SK-N-SH treated with all-trans-retinoic acid at 6 μM for 48 hours (cell line): ENCODE results near the gene PTPRD.

ENCODE experiments used
- BACH2 ChIP-seq: fragments of 250-450 bp; sonication (Bioruptor Pico); IDR thresholded peaks from 2 replicates; pipeline ENCODE4 v1.9.0; 2021; ENCODE audit warnings: mild to moderate bottlenecking, borderline replicate concordance
- CREB5 ChIP-seq: fragments of 250-450 bp; sonication (Bioruptor Pico); IDR thresholded peaks from 2 replicates; pipeline ENCODE4 v1.5.1; 2020; ENCODE audit warnings: low read depth, mild to moderate bottlenecking, moderate library complexity
- CSDC2 ChIP-seq: fragments of 250-450 bp; sonication (Bioruptor Pico); IDR thresholded peaks from 2 replicates; pipeline ENCODE4 v1.5.0; 2020; ENCODE audit warnings: mild to moderate bottlenecking, moderate library complexity
- ESRRG ChIP-seq: fragments of 250-450 bp; sonication (Bioruptor Pico); IDR thresholded peaks from 2 replicates; pipeline ENCODE4 v1.6.1; 2021; ENCODE audit warnings: mild to moderate bottlenecking
- OSR1 ChIP-seq: fragments of 250-450 bp; sonication (Bioruptor Pico); IDR thresholded peaks from 2 replicates; pipeline ENCODE4 v1.8.0; 2022; ENCODE audit warnings: moderate library complexity, mild to moderate bottlenecking, inconsistent platforms
- RARB ChIP-seq: fragments of 250-450 bp; sonication (Bioruptor Pico); IDR thresholded peaks from 2 replicates; pipeline ENCODE4 v1.8.0; 2021; ENCODE audit warnings: mild to moderate bottlenecking, moderate library complexity
- SNAI2 ChIP-seq: fragments of 250-450 bp; sonication (Bioruptor Pico); IDR thresholded peaks from 2 replicates; pipeline ENCODE4 v1.5.0; 2020; ENCODE audit warnings: mild to moderate bottlenecking, moderate library complexity
- TCF4 ChIP-seq: fragments of 250-450 bp; sonication (Bioruptor Pico); IDR thresholded peaks from 2 replicates; pipeline ENCODE4 v1.8.0; 2021; ENCODE audit warnings: mild to moderate bottlenecking, moderate library complexity, borderline replicate concordance
- TOX ChIP-seq: fragments of 250-450 bp; sonication (Bioruptor Pico); IDR thresholded peaks from 2 replicates; pipeline ENCODE4 v1.8.0; 2021; ENCODE audit warnings: mild to moderate bottlenecking, moderate library complexity, borderline replicate concordance
- ZC3H10 ChIP-seq: fragments of 250-450 bp; sonication (Bioruptor Pico); IDR thresholded peaks from 2 replicates; pipeline ENCODE4 v1.5.1; 2021; ENCODE audit warnings: mild to moderate bottlenecking, moderate library complexity
- ZNF565 ChIP-seq: fragments of 450-650 bp; formaldehyde crosslinking; conservative IDR thresholded peaks from 2 replicates; pipeline ENCODE4 v1.5.0; 2020; ENCODE audit warnings: low read depth, mild to moderate bottlenecking, moderate library complexity
- ZNF70 ChIP-seq: fragments of 450-650 bp; formaldehyde crosslinking; IDR thresholded peaks from 2 replicates; pipeline ENCODE4 v1.5.0; 2020; ENCODE audit warnings: mild to moderate bottlenecking, moderate library complexity

- TF ChIP-seq TOX (CRISPR knock-in tag) (no peak), TCF4 (CRISPR knock-in tag) (no peak), CREB5 (CRISPR knock-in tag) (no peak), BACH2 (CRISPR knock-in tag) (no peak), ZNF70 (CRISPR knock-in tag) (no peak), ZC3H10 (CRISPR knock-in tag) (no peak), RARB (no peak), CSDC2 (CRISPR knock-in tag) (no peak), OSR1 (no peak), ZNF565 (CRISPR knock-in tag) (no peak), SNAI2 (CRISPR knock-in tag) (no peak), ESRRG (CRISPR knock-in tag) (no peak)
Measured at GRCh38 chr9:8858596-8859161, 1754.1 kb downstream of the PTPRD start.
